Endothelial cell (in vitro differentiated cells): ENCODE data around the gene CKS1B. TPM values are rescaled to one million over a fixed set of nuclear protein-coding genes. Genes with fewer than 3 reads are reported as not detected.

ENCODE experiments used
- DNase-seq: peaks from one replicate; pipeline ENCODE4 v3.0.0; 2021; ENCODE audit warnings: low spot score
- H3K27ac Mint-ChIP-seq: one replicate; pipeline ENCODE4 v1.8.0; 2021; ENCODE audit warnings: mixed read lengths, inconsistent platforms; ENCODE audit not compliant: unreplicated experiment
- H3K27me3 Mint-ChIP-seq: one replicate; pipeline ENCODE4 v1.8.0; 2021; ENCODE audit warnings: mild to moderate bottlenecking, moderate library complexity, mixed read lengths, inconsistent platforms; ENCODE audit not compliant: unreplicated experiment
- H3K36me3 Mint-ChIP-seq: one replicate; pipeline ENCODE4 v1.8.0; 2021; ENCODE audit warnings: mild to moderate bottlenecking, low read depth, mixed read lengths, inconsistent platforms; ENCODE audit not compliant: unreplicated experiment
- H3K4me1 Mint-ChIP-seq: one replicate; pipeline ENCODE4 v1.8.0; 2021; ENCODE audit warnings: mild to moderate bottlenecking, mixed read lengths, inconsistent platforms; ENCODE audit not compliant: unreplicated experiment
- H3K4me3 Mint-ChIP-seq: one replicate; pipeline ENCODE4 v1.8.0; 2021; ENCODE audit warnings: mild to moderate bottlenecking, mixed read lengths, inconsistent platforms; ENCODE audit not compliant: unreplicated experiment
- H3K9me3 Mint-ChIP-seq: one replicate; pipeline ENCODE4 v1.8.0; 2021; ENCODE audit warnings: mixed read lengths, inconsistent platforms; ENCODE audit not compliant: unreplicated experiment
- CTCF ChIP-seq: fragments of 200-600 bp; sonication (generic); IDR thresholded peaks from one replicate; pipeline ENCODE4 v1.5.0; 2021; ENCODE audit warnings: antibody characterized with exemption; ENCODE audit not compliant: unreplicated experiment
- total RNA-seq: library from RNA; stranded (reverse); fragmentation: NEBNext Ultra II Directional; extraction: Animal tissue kit (Norgen Biotek cat#: 25700); gene quantifications from one replicate; pipeline ENCODE4 v1.2.1, GENCODE V29; 2021; ENCODE audit not compliant: unreplicated experiment

Gene CKS1B
- total RNA-seq, 1 donor from 2014 or later: 48.3 TPM

DNA sequence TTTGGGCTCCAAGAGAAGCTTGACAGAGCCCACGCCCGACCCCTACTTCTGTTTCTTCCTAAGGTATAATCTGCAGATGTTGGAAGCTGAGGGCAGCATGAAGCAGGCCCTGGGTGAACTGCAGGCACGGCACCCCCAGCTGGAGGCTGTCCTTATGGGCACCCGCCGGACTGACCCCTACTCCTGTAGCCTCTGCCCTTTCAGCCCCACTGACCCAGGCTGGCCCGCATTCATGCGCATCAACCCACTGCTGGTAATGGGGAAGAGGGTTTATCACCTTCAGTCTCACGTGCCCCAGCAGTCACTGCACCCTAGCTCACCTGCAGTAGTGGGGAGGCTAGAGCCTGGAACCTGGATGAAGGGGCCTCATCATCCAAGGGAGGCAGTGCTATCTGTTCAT is 15.8 kb downstream of the CKS1B start:
- H3K9me3 Mint-ChIP-seq: no peaks in the 10 kb centered on the region
- peaks cover 13% of the 10 kb centered on the region for H3K4me1 Mint-ChIP-seq
- no peak for DNase-seq
- H3K27me3 Mint-ChIP-seq: no peaks in the 10 kb centered on the region
- H3K36me3 Mint-ChIP-seq: peaks cover 12% of the 10 kb centered on the region
- H3K27ac Mint-ChIP-seq: no peak overlapping the region
- H3K4me3 Mint-ChIP-seq: no peak overlapping the region
- TF ChIP-seq CTCF: no peak

DNA sequence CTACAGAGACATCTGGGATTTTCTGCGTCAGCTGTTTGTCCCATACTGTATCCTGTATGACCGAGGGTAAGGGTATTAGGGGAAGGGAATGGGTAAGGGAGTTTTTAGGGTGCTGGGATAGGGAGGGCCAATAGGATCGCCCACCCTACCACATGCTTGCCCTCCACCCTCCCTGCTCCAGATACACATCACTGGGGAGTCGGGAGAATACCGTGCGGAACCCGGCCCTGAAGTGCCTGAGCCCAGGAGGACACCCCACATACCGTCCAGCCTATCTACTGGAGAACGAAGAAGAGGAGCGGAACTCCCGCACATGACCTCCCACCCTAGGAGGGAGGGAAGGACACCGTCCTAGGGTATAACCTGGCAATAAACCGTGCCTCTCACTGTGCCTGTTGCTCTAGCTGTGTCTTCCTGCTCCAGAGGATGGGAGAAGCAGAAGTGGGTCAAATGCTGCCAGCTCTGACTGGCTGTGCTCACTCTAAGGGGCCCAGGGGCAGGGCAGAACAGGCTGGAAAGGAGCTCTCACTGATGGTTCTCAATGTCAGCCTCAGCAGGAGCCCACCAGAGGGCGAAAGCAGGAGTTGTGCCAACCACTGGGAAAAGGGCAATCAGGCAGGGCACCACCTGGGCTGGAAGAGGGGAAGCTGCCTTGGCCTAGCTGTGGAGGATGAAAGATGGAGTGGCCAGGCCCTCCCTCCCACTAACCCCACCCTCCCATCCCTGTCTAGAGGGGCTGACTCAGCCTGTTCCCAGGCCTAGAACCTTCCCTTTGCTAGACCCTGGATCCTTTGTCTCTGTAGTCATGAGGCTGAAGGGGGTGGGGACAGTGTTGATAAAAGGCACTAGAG is 18.5 kb downstream of the CKS1B start:
- TF ChIP-seq CTCF: no peak
- H3K27me3 Mint-ChIP-seq: no peaks in the 10 kb centered on the region
- peaks cover 13% of the 10 kb centered on the region for H3K4me1 Mint-ChIP-seq
- H3K27ac Mint-ChIP-seq: no peak overlapping the region
- no peaks in the 10 kb centered on the region for H3K9me3 Mint-ChIP-seq
- H3K36me3 Mint-ChIP-seq: peaks cover 12% of the 10 kb centered on the region
- H3K4me3 Mint-ChIP-seq: no peak overlapping the region
- no peak for DNase-seq

- Mint-ChIP-seq H3K9me3 (no peaks in the 10 kb centered on the region), H3K4me1 (peaks cover 13% of the 10 kb centered on the region), H3K4me3 (peak within 1 kb of the TSS; percentile 12), H3K36me3 (peaks cover 9% of the 10 kb centered on the region), H3K27me3 (peaks cover 1% of the 10 kb centered on the region), H3K27ac (no peak within 1 kb of the TSS)
- no peak for DNase-seq
- no peak for TF ChIP-seq CTCF
Measured at GRCh38 chr1:154993572-154994268, 19.2 kb downstream of the CKS1B start, which contains the start of gene LENEP. LENEP (plus strand) TSS chr1:154993586; CDS start chr1:154993608, 22 bp downstream.

DNA sequence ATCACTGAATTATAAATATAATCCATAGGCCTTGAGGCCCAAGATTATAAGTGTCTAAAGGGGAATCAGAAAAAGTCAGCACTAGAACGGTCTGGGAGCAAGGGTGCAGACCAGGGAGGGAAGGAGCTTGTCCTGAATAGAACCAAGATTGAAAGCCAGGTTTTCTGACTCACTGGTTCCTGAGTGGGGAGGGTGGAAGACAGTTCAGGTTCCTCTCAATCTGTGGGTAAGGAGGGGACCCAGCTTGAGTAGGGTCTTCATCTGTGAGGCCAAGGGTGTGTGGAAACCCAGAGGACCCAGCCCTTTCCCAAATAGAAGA is 19.7 kb downstream of the CKS1B start:
- DNase-seq: no peak
- no peak overlapping the region for H3K27ac Mint-ChIP-seq
- peaks cover 12% of the 10 kb centered on the region for H3K4me1 Mint-ChIP-seq

More for the DNA sequence above, 19.7 kb downstream of the CKS1B start:
- Mint-ChIP-seq H3K27me3 (peaks cover 6% of the 10 kb centered on the region), H3K9me3 (no peaks in the 10 kb centered on the region), H3K4me3 (peak overlapping the region; percentile 12), H3K36me3 (peaks cover 5% of the 10 kb centered on the region)
- no peak for TF ChIP-seq CTCF
